ENCODE data around the gene BBOX1.

DNA sequence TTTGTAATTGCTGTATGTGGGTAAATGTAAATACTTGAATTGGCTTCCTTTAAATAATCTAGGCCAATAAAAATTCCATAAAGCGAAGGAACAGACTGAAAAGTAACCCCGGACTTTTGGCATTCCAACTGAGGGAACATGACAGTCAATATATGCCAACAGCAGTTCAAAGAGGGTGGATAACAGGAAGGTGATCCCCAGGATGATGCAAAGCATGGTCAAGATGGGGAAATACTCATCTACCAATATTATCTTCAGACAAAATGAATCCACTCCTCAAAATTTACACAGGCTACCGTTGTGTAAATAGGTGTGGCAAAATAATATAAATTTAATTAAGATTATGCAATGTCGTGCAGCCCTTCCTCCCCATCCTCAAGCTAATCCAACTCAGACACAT is 56.9 kb downstream of the BBOX1 start:
- TF ChIP-seq, protein P1, sequence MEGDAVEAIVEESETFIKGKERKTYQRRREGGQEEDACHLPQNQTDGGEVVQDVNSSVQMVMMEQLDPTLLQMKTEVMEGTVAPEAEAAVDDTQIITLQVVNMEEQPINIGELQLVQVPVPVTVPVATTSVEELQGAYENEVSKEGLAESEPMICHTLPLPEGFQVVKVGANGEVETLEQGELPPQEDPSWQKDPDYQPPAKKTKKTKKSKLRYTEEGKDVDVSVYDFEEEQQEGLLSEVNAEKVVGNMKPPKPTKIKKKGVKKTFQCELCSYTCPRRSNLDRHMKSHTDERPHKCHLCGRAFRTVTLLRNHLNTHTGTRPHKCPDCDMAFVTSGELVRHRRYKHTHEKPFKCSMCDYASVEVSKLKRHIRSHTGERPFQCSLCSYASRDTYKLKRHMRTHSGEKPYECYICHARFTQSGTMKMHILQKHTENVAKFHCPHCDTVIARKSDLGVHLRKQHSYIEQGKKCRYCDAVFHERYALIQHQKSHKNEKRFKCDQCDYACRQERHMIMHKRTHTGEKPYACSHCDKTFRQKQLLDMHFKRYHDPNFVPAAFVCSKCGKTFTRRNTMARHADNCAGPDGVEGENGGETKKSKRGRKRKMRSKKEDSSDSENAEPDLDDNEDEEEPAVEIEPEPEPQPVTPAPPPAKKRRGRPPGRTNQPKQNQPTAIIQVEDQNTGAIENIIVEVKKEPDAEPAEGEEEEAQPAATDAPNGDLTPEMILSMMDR (conservative IDR thresholded peaks at IDR 0.05; ENCODE audit: low read depth, low read length): no peak
- no peak for TF ChIP-seq EZH2 (IDR thresholded peaks at IDR 0.05; ENCODE audit: borderline replicate concordance, low read depth, low read length, poor library complexity, severe bottlenecking)

All from A673 (cell line).